ENCODE measurements around the gene KLHL10.

The KLHL10 gene

GRCh38 chr17:41837761-41838538 lies at the start of gene KLHL10:
Gene KLHL10 (plus strand): TSS chr17:41837825. CDS start chr17:41837933, 108 bp downstream.
- H3K27ac ChIP-seq: no peak within 1 kb of the TSS
- no peak for TF ChIP-seq CTCF (IDR thresholded peaks at IDR 0.05)
- TF ChIP-seq ZFX (IDR thresholded peaks at IDR 0.05; ENCODE audit: borderline replicate concordance): no peak

GRCh38 chr17:41792845-41793783 lies 44.5 kb upstream of the KLHL10 start:
- no peak for TF ChIP-seq ZFX (IDR thresholded peaks at IDR 0.05; ENCODE audit: borderline replicate concordance)
- TF ChIP-seq CTCF (IDR thresholded peaks at IDR 0.05): no peak
- no peak overlapping the region for H3K27ac ChIP-seq

- TF ChIP-seq ZFX (IDR thresholded peaks at IDR 0.05; ENCODE audit: borderline replicate concordance): no peak
- TF ChIP-seq CTCF (IDR thresholded peaks at IDR 0.05): no peak
- H3K27ac ChIP-seq: no peak overlapping the region
Measured at GRCh38 chr17:41793784-41794539, 43.7 kb upstream of the KLHL10 start.

GRCh38 chr17:41794540-41794975 lies 43.1 kb upstream of the KLHL10 start:
- TF ChIP-seq ZFX (IDR thresholded peaks at IDR 0.05; ENCODE audit: borderline replicate concordance): no peak
- no peak for TF ChIP-seq CTCF (IDR thresholded peaks at IDR 0.05)
- H3K27ac ChIP-seq: no peak overlapping the region

- no peak for TF ChIP-seq ZFX (IDR thresholded peaks at IDR 0.05; ENCODE audit: borderline replicate concordance)
- H3K27ac ChIP-seq: no peak overlapping the region
Measured at GRCh38 chr17:41796121-41796895, 41.3 kb upstream of the KLHL10 start.

GRCh38 chr17:41797377-41797776 lies 40.2 kb upstream of the KLHL10 start:
- no peak overlapping the region for H3K27ac ChIP-seq
- no peak for TF ChIP-seq ZFX (IDR thresholded peaks at IDR 0.05; ENCODE audit: borderline replicate concordance)
- TF ChIP-seq CTCF (IDR thresholded peaks at IDR 0.05): no peak

Measured in 22Rv1 (cell line).